ENCODE data around the gene CCT2. TPM values are rescaled to one million over a fixed set of nuclear protein-coding genes. Genes with fewer than 3 reads are reported as not detected.

CCT2 gene
- total RNA-seq, 1 donor from 2014 or later = 388 TPM

Small RNA genes lying within 50 kb of the gene (microRNA-seq; reads per million reads assigned to microRNA genes)
- gene MIR3913-1 (not detected), gene MIR3913-2 (not detected)

Other genes starting within 250 kb of the CCT2 start
- gene LYZ, start 237.1 kb upstream of the CCT2 start, total RNA-seq = 0.26 TPM in 1 of 2 replicates, not detected in the other
- gene YEATS4, start 225.7 kb upstream of the CCT2 start, total RNA-seq = 33.9 and 39.7 TPM in 2 replicates
- gene FRS2, start 115.1 kb upstream of the CCT2 start, total RNA-seq = 31.4 and 39.2 TPM in 2 replicates
- gene LRRC10, start 25.4 kb downstream of the CCT2 start, total RNA-seq = not detected in 2 replicates
- gene BEST3, start 113.8 kb downstream of the CCT2 start, total RNA-seq = not detected in 2 replicates
- gene RAB3IP, start 153.4 kb downstream of the CCT2 start, total RNA-seq = 24.0 and 28.6 TPM in 2 replicates
- gene MYRFL, start 239.8 kb downstream of the CCT2 start, total RNA-seq = 0.39 and 0.42 TPM in 2 replicates

Data from neural crest cell (in vitro differentiated cells).